ENCODE results near the gene MARS2.

GRCh38 chr2:197657562-197657961 is 47.6 kb upstream of the MARS2 start:
- TF ChIP-seq CTCF (IDR thresholded peaks at IDR 0.05): no peak
- TF ChIP-seq POLR2A (IDR thresholded peaks at IDR 0.05): no peak
- TF ChIP-seq POLR2AphosphoS5 (IDR thresholded peaks at IDR 0.05): no peak

All from prostate gland (tissue), 2 donors.